Type B pancreatic cell (in vitro differentiated cells): ENCODE data around the gene TSPAN11. TPM values are rescaled to one million over a fixed set of nuclear protein-coding genes. Genes with fewer than 3 reads are reported as not detected.

Source experiments
- DNase-seq: peaks from one replicate; pipeline ENCODE4 v3.0.0; 2021; ENCODE audit warnings: mixed read lengths; ENCODE audit not compliant: unreplicated experiment; ENCODE audit errors: extremely low spot score
- H3K27ac Mint-ChIP-seq: 2 replicates; pipeline ENCODE4 v1.8.0; 2021; ENCODE audit warnings: mild to moderate bottlenecking, mixed read lengths
- H3K27me3 Mint-ChIP-seq: 2 replicates; pipeline ENCODE4 v1.8.0; 2021; ENCODE audit warnings: mixed read lengths
- H3K36me3 Mint-ChIP-seq: 2 replicates; pipeline ENCODE4 v1.8.0; 2021; ENCODE audit warnings: mixed read lengths
- H3K4me1 Mint-ChIP-seq: one replicate; pipeline ENCODE4 v1.8.0; 2021; ENCODE audit warnings: mixed read lengths; ENCODE audit not compliant: unreplicated experiment
- H3K4me3 Mint-ChIP-seq: 2 replicates; pipeline ENCODE4 v1.8.0; 2021; ENCODE audit warnings: mild to moderate bottlenecking, mixed read lengths
- H3K9me3 Mint-ChIP-seq: 2 replicates; pipeline ENCODE4 v1.8.0; 2021; ENCODE audit warnings: mixed read lengths
- long read RNA-seq: library from polyadenylated mRNA; unstranded; transcript quantifications from one replicate; pipeline ENCODE4 v2.0.0, GENCODE V29; 2020
- total RNA-seq: library from RNA; stranded (reverse); gene quantifications from 2 replicates; pipeline ENCODE4 v1.2.1, GENCODE V29; 2021; ENCODE audit warnings: low replicate concordance
- TF ChIP-seq, protein P1 (sequence below): fragments of 200-600 bp; sonication (generic); conservative IDR thresholded peaks from 2 replicates; pipeline ENCODE4 v1.5.0; 2021; ENCODE audit warnings: antibody characterized with exemption, mild to moderate bottlenecking

TSPAN11 gene, protein sequence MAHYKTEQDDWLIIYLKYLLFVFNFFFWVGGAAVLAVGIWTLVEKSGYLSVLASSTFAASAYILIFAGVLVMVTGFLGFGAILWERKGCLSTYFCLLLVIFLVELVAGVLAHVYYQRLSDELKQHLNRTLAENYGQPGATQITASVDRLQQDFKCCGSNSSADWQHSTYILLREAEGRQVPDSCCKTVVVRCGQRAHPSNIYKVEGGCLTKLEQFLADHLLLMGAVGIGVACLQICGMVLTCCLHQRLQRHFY
- 9.5 and 52.3 TPM in 2 replicates for total RNA-seq
- long read RNA-seq, partial matches to known transcripts, result 0 of 9 reads
- long read RNA-seq, other reads (novel, unspliced or antisense), result 5 of 9 reads

DNA sequence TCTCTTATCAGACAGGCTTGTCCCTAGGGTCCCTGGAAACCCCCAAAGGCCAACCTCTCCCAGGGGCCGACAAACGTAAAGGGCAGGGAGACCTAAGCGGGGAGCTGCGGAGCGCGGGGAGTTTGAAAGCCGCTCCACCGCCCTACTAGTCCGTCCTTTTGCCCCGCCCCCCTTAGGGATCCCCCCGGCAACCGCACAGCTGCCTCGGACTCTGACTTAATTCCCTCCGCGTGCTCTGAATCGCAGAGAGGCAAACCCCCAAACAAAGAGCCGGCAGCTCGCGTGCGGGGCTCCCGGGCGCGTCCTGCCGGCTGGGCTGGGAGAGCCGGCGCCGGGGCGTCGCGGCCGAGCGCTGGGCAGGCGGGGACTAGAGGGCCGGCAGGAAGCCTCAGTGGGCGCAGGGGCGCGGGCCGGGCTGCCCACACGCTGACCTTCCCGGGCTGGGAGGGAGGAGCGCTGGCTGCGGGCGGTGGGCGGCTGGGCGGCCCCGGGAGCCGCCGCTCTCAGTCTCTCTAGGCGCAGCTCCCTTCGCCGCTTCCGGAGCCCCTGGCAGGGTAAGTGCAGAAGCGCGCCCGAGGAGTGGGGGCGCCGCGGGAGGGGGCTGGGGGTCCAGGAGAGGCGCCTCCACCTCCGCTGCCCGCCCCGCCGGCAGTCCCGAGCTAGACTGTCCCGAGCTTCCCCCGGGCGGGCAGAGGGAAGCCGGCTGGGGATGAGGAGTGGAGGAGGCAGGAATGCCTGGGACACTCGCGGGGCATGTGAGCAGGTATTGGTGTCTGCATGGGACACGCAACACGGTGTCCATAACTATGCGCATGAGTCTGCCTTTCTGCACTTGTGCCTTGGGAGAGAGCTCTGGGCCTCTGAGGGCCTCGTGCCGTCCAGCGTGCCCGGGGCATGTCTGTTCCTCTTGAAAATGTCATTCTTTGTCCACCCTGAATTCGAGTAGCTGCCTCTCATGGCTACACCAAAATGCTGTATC lies at the start of gene TSPAN11:
Gene TSPAN11, plus strand, starts transcription at position 506 of the 979 bp plus-strand sequence. CDS start 27,244 bp downstream, outside the sequence.
- TF ChIP-seq, protein P1, sequence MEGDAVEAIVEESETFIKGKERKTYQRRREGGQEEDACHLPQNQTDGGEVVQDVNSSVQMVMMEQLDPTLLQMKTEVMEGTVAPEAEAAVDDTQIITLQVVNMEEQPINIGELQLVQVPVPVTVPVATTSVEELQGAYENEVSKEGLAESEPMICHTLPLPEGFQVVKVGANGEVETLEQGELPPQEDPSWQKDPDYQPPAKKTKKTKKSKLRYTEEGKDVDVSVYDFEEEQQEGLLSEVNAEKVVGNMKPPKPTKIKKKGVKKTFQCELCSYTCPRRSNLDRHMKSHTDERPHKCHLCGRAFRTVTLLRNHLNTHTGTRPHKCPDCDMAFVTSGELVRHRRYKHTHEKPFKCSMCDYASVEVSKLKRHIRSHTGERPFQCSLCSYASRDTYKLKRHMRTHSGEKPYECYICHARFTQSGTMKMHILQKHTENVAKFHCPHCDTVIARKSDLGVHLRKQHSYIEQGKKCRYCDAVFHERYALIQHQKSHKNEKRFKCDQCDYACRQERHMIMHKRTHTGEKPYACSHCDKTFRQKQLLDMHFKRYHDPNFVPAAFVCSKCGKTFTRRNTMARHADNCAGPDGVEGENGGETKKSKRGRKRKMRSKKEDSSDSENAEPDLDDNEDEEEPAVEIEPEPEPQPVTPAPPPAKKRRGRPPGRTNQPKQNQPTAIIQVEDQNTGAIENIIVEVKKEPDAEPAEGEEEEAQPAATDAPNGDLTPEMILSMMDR, result peak; percentile 26
- DNase-seq, result peak; percentile 83
- H3K27me3 Mint-ChIP-seq, result peaks cover 62% of the 10 kb centered on the region
- no peaks in the 10 kb centered on the region for H3K9me3 Mint-ChIP-seq
- H3K4me3 Mint-ChIP-seq, result peak within 1 kb of the TSS; percentile 85
- H3K27ac Mint-ChIP-seq, result peak within 1 kb of the TSS; percentile 60
- H3K36me3 Mint-ChIP-seq, result peaks cover 13% of the 10 kb centered on the region
- peaks cover 36% of the 10 kb centered on the region for H3K4me1 Mint-ChIP-seq

DNA sequence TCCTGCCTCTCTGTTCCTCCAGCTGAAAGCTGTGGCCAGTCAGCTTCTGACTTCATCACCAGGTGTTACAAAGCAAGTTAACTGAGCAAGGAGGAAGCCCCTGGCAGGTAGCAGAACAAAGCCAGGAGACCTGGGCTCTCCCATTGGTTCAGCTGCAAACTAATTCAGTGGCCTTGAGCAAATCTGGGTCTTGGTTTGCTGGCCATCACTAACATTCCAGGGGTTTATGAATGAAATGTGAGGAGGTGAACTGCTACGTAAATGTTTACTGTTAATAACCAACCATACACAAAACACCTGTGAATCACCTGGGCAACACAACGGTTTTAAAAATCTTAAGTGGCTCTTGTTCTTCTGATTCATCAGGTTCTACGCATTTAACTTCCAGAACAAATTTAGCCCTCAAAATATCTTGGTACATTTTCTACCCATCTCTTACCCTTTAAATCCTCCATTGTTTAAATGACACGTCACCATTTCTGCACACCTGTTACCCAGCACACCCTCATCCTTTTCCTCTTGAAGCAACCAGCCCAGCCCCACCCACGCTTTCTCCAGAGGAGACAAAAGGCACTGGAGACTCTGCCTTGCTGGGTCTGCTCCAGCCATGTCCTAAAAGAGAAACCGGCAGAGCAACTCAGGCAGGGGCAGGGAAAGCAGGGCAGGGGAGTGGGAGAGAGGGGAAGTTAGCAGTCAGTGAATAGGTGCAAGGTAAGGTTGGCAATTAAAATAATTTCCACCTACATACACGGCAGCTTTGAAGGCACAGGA lies 49.3 kb upstream of the TSPAN11 start:
- Mint-ChIP-seq H3K27me3 (peaks cover 27% of the 10 kb centered on the region), H3K4me3 (no peak overlapping the region), H3K9me3 (peaks cover 1% of the 10 kb centered on the region), H3K27ac (peak overlapping the region; percentile 3), H3K36me3 (no peaks in the 10 kb centered on the region), H3K4me1 (peaks cover 20% of the 10 kb centered on the region)
- TF ChIP-seq, protein P1, result no peak
- DNase-seq, result no peak

DNA sequence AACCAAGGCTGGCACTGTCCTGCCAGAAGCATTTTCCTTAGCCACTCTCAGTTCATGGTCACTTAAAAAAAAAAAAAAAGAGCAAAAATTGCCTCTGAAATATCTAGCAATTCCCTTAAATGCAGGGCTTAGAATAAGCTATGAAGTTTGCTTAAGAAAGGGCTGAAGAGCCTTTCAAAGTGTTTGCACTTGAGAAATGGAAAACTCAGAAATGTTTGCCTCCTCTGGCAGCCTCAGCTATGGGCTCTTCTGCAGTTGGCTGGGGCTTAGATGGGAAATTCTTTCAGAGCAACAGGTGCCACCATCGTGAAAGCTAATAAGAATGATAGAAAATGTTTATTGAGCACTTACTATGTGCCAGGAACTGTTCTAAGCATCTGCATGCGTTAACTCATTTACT lies 48.5 kb upstream of the TSPAN11 start:
- DNase-seq, result no peak
- peaks cover 26% of the 10 kb centered on the region for H3K27me3 Mint-ChIP-seq
- H3K4me1 Mint-ChIP-seq, result peaks cover 20% of the 10 kb centered on the region
- no peaks in the 10 kb centered on the region for H3K9me3 Mint-ChIP-seq
- H3K27ac Mint-ChIP-seq, result no peak overlapping the region
- TF ChIP-seq, protein P1, result no peak
- no peaks in the 10 kb centered on the region for H3K36me3 Mint-ChIP-seq
- no peak overlapping the region for H3K4me3 Mint-ChIP-seq

DNA sequence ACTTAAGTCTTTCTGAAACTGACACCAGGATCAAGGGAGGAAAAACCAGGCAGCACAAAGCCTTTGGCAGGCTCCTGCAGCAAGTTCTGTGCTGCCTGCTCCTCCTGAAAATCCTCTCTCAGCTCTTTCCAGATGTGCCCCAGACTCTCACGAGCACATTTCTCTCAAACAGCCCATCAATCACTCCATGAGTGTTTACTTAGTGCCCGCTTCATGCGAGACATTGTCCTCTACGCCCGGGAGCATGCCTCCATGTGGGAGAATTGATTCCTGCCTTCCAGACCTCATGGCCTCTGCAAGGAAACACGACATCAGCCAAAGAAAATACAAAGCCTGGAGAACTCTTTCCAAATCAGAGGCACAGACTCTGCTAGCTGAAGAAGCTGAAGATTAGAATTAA lies 46.5 kb upstream of the TSPAN11 start:
- no peaks in the 10 kb centered on the region for H3K9me3 Mint-ChIP-seq
- H3K4me3 Mint-ChIP-seq, result peak overlapping the region; percentile 20
- H3K27ac Mint-ChIP-seq, result peak overlapping the region; percentile 0
- H3K4me1 Mint-ChIP-seq, result peaks cover 15% of the 10 kb centered on the region
- no peak for DNase-seq
- H3K36me3 Mint-ChIP-seq, result no peaks in the 10 kb centered on the region
- TF ChIP-seq, protein P1, result no peak
- H3K27me3 Mint-ChIP-seq, result peaks cover 26% of the 10 kb centered on the region

DNA sequence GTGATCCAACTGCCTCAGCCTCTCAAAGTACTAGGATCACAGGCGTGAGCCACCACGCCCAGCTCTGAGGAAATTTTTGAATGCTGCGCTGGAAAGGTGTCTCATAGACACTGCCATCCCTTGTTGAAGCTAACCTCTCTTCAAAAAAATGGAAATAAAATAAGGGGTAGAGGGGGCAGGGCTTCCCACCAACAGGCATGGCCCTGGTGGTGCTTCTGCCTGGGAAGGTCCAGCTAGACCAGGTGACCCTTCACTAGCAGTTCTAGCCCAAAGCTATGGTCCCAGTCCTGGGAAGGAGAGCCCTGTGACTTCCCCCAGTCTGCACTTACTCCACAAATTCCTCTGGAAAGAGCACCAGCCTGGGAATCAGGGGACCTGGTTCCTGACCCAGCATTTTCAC lies 45.7 kb upstream of the TSPAN11 start:
- DNase-seq, result no peak
- TF ChIP-seq, protein P1, result no peak
- Mint-ChIP-seq H3K36me3 (no peaks in the 10 kb centered on the region), H3K4me1 (peaks cover 13% of the 10 kb centered on the region), H3K27me3 (peaks cover 26% of the 10 kb centered on the region), H3K4me3 (no peak overlapping the region), H3K9me3 (no peaks in the 10 kb centered on the region), H3K27ac (no peak overlapping the region)
